IPS-18c (cell line): ENCODE measurements around the gene CMAS.
"Not testable (repeated sequence)": the region's sequence is repeated elsewhere in the genome, so short reads cannot be mapped to it uniquely, and the experiment has no call there.

Experiments
- H3K4me3 ChIP-seq: 2 replicates; pipeline ENCODE4 v1.7.0; 2013; ENCODE audit warnings: low read depth, mild to moderate bottlenecking, low read length, moderate library complexity; ENCODE audit not compliant: insufficient read depth
- H3K9me3 ChIP-seq: one replicate; pipeline ENCODE4 v1.6.1; 2013; ENCODE audit warnings: mild to moderate bottlenecking, low read length, moderate library complexity; ENCODE audit not compliant: control insufficient read depth, insufficient read depth

Gene CMAS

GRCh38 chr12:22046090-22046967, at the start of gene CMAS:
Gene CMAS (plus strand): TSS chr12:22046218. CDS start chr12:22046304, 86 bp downstream.
- Histone ChIP-seq H3K9me3 (no peaks in the 10 kb centered on the region), H3K4me3 (peak within 1 kb of the TSS; percentile 86)

GRCh38 chr12:21998295-21998694, 47.7 kb upstream of the CMAS start:
- Histone ChIP-seq H3K9me3 (no peaks in the 10 kb centered on the region), H3K4me3 (no peak overlapping the region)

- Histone ChIP-seq H3K4me3 (no peak overlapping the region), H3K9me3 (no peaks in the 10 kb centered on the region)
Observed at GRCh38 chr12:21998782-21999181, 47.2 kb upstream of the CMAS start.

GRCh38 chr12:22002430-22002829, 43.6 kb upstream of the CMAS start:
- H3K4me3 ChIP-seq: no peak overlapping the region

GRCh38 chr12:22007794-22008193, 38.2 kb upstream of the CMAS start:
- not testable (repeated sequence) for H3K9me3 ChIP-seq, H3K4me3 ChIP-seq

More at GRCh38 chr12:22002430-22002829, 43.6 kb upstream of the CMAS start:
- H3K9me3 ChIP-seq: no peaks in the 10 kb centered on the region

GRCh38 chr12:22008196-22008595, 37.8 kb upstream of the CMAS start:
- no peak overlapping the region for H3K4me3 ChIP-seq
- peaks cover 5% of the 10 kb centered on the region for H3K9me3 ChIP-seq

- Histone ChIP-seq H3K4me3 (no peak overlapping the region), H3K9me3 (no peaks in the 10 kb centered on the region)
Observed at GRCh38 chr12:22014041-22014782, 31.8 kb upstream of the CMAS start.

- no peak overlapping the region for H3K4me3 ChIP-seq
- no peaks in the 10 kb centered on the region for H3K9me3 ChIP-seq
Observed at GRCh38 chr12:22014783-22015144, 31.3 kb upstream of the CMAS start.

- Histone ChIP-seq H3K4me3 (no peak overlapping the region), H3K9me3 (no peaks in the 10 kb centered on the region)
Observed at GRCh38 chr12:22016982-22017381, 29.0 kb upstream of the CMAS start.

GRCh38 chr12:22018860-22019259, 27.2 kb upstream of the CMAS start:
- H3K4me3 ChIP-seq: no peak overlapping the region
- H3K9me3 ChIP-seq: no peaks in the 10 kb centered on the region

- not testable (repeated sequence) for H3K9me3 ChIP-seq, H3K4me3 ChIP-seq
Observed at GRCh38 chr12:22023489-22023888, 22.5 kb upstream of the CMAS start.

GRCh38 chr12:22029491-22029890, 16.5 kb upstream of the CMAS start:
- Histone ChIP-seq H3K4me3 (no peak overlapping the region), H3K9me3 (no peaks in the 10 kb centered on the region)

- Histone ChIP-seq H3K4me3 (no peak overlapping the region), H3K9me3 (no peaks in the 10 kb centered on the region)
Observed at GRCh38 chr12:22029991-22030390, 16.0 kb upstream of the CMAS start.

GRCh38 chr12:22032732-22033131, 13.3 kb upstream of the CMAS start:
- Histone ChIP-seq H3K4me3 (no peak overlapping the region), H3K9me3 (no peaks in the 10 kb centered on the region)

GRCh38 chr12:22034709-22035506, 11.1 kb upstream of the CMAS start:
- no peak overlapping the region for H3K4me3 ChIP-seq
- no peaks in the 10 kb centered on the region for H3K9me3 ChIP-seq

GRCh38 chr12:22037947-22038346, 8.1 kb upstream of the CMAS start:
- H3K4me3 ChIP-seq: no peak overlapping the region
- no peaks in the 10 kb centered on the region for H3K9me3 ChIP-seq

- Histone ChIP-seq H3K4me3 (no peak overlapping the region), H3K9me3 (no peaks in the 10 kb centered on the region)
Observed at GRCh38 chr12:22038734-22039133, 7.3 kb upstream of the CMAS start.
